ENCODE results near the gene CRYBG3.
"Not testable (repeated sequence)": the region's sequence is repeated elsewhere in the genome, so short reads cannot be mapped to it uniquely, and the experiment has no call there.

The CRYBG3 gene

GRCh38 chr3:97896547-97896946, 74.7 kb downstream of the CRYBG3 start:
- no peak for DNase-seq (ENCODE audit: low spot score)

- DNase-seq (ENCODE audit: low spot score) = no peak
Measured at GRCh38 chr3:97899331-97899730, 77.5 kb downstream of the CRYBG3 start.

- DNase-seq (ENCODE audit: low spot score) = peak; percentile 15
Measured at GRCh38 chr3:97901313-97902248, 79.8 kb downstream of the CRYBG3 start.

GRCh38 chr3:97909830-97910229, 88.0 kb downstream of the CRYBG3 start:
- DNase-seq (ENCODE audit: low spot score) = not testable (repeated sequence)

- not testable (repeated sequence) for DNase-seq (ENCODE audit: low spot score)
Measured at GRCh38 chr3:97910236-97910831, 88.5 kb downstream of the CRYBG3 start.

- peak; percentile 41 for DNase-seq (ENCODE audit: low spot score)
Measured at GRCh38 chr3:97910931-97911351, 89.1 kb downstream of the CRYBG3 start.

- no peak for DNase-seq (ENCODE audit: low spot score)
Measured at GRCh38 chr3:97911459-97911858, 89.6 kb downstream of the CRYBG3 start.

- DNase-seq (ENCODE audit: low spot score) = no peak
Measured at GRCh38 chr3:97914388-97914787, 92.6 kb downstream of the CRYBG3 start.

- DNase-seq (ENCODE audit: low spot score) = no peak
Measured at GRCh38 chr3:97916576-97916975, 94.8 kb downstream of the CRYBG3 start.

GRCh38 chr3:97917813-97918536, 96.2 kb downstream of the CRYBG3 start:
- no peak for DNase-seq (ENCODE audit: low spot score)

- DNase-seq (ENCODE audit: low spot score) = no peak
Measured at GRCh38 chr3:97927704-97928103, 105.9 kb downstream of the CRYBG3 start.

GRCh38 chr3:97928986-97929385, 107.2 kb downstream of the CRYBG3 start:
- DNase-seq (ENCODE audit: low spot score) = no peak

GRCh38 chr3:97930018-97930417, 108.2 kb downstream of the CRYBG3 start:
- no peak for DNase-seq (ENCODE audit: low spot score)

- DNase-seq (ENCODE audit: low spot score) = no peak
Measured at GRCh38 chr3:97931218-97931617, 109.4 kb downstream of the CRYBG3 start.

- DNase-seq (ENCODE audit: low spot score) = no peak
Measured at GRCh38 chr3:97932387-97932801, 110.6 kb downstream of the CRYBG3 start.

GRCh38 chr3:97934980-97935695, 113.3 kb downstream of the CRYBG3 start:
- DNase-seq (ENCODE audit: low spot score) = no peak

GRCh38 chr3:97935842-97936241, 114.0 kb downstream of the CRYBG3 start:
- DNase-seq (ENCODE audit: low spot score) = no peak

GRCh38 chr3:97937205-97937604, 115.4 kb downstream of the CRYBG3 start:
- DNase-seq (ENCODE audit: low spot score) = no peak

GRCh38 chr3:97938444-97938843, 116.6 kb downstream of the CRYBG3 start:
- no peak for DNase-seq (ENCODE audit: low spot score)

- DNase-seq (ENCODE audit: low spot score) = no peak
Measured at GRCh38 chr3:97939401-97939800, 117.6 kb downstream of the CRYBG3 start.

- peak; percentile 40 for DNase-seq (ENCODE audit: low spot score)
Measured at GRCh38 chr3:97940034-97940433, 118.2 kb downstream of the CRYBG3 start.

All from pons (tissue), 1 donor.